PC-9 (cell line): ENCODE measurements around the gene PDE4D. TPM values are rescaled to one million over a fixed set of nuclear protein-coding genes. Genes with fewer than 3 reads are reported as not detected.
A peak's percentile ranks its signal among the peaks of the same experiment; 100 is the strongest.
"Not testable (repeated sequence)": the region's sequence is repeated elsewhere in the genome, so short reads cannot be mapped to it uniquely, and the experiment has no call there.

ENCODE experiments used
- BruUV-seq: library from RNA; stranded (reverse); fragments of 400-500 nt; replicated peaks from 2 replicates; lab custom pipeline; 2021; lab: Mats Ljungman, UMichigan
- CTCF ChIA-PET: fragments of 300-600 bp; sonication (Branson Sonifier 250); formaldehyde crosslinking; loops from one replicate; lab custom pipeline; 2022; ENCODE audit warnings: antibody characterized with exemption; lab: Charles Lee
- POLR2A ChIA-PET: fragments of 300-600 bp; sonication (Branson Sonifier 250); formaldehyde crosslinking; loops from one replicate; lab custom pipeline; 2022; ENCODE audit warnings: antibody characterized with exemption; ENCODE audit not compliant: unreplicated experiment; lab: Charles Lee
- DNase-seq, 2 experiments: peaks; one replicate each; pipeline versions ENCODE4 v3.0.0 to v3.0.0-alpha.2; 2015 to 2022; ENCODE audit warnings: mixed read lengths in 1 of 2
- H2AFZ ChIP-seq: fragments of 200-600 bp; sonication (generic); 2 replicates; pipeline ENCODE4 v1.8.1; 2017; ENCODE audit warnings: antibody characterized with exemption
- H3F3A ChIP-seq: fragments of 200-600 bp; sonication (generic); 2 replicates; pipeline ENCODE4 v1.8.1; 2017; ENCODE audit warnings: antibody characterized with exemption, mild to moderate bottlenecking, low read depth; ENCODE audit not compliant: insufficient read depth
- H3K27ac ChIP-seq: fragments of 200-600 bp; sonication (generic); 2 replicates; pipeline ENCODE4 v1.6.1; 2016; ENCODE audit warnings: mixed run types
- H3K27me3 ChIP-seq: fragments of 200-600 bp; sonication (generic); 2 replicates; pipeline ENCODE4 v1.6.1; 2016; ENCODE audit warnings: low read depth, mixed run types; ENCODE audit not compliant: insufficient read depth
- H3K36me3 ChIP-seq: fragments of 200-600 bp; sonication (generic); 2 replicates; pipeline ENCODE4 v1.6.1; 2016; ENCODE audit warnings: low read depth, mixed run types
- H3K4me1 ChIP-seq: fragments of 200-600 bp; sonication (generic); replicated peaks from 2 replicates; pipeline ENCODE4 v1.6.1; 2016; ENCODE audit warnings: mixed run types; ENCODE audit not compliant: insufficient read depth
- H3K4me2 ChIP-seq: fragments of 200-600 bp; sonication (generic); 2 replicates; pipeline ENCODE4 v1.6.1; 2017; ENCODE audit warnings: mixed run types
- H3K4me3 ChIP-seq: fragments of 200-600 bp; sonication (generic); 2 replicates; pipeline ENCODE4 v1.6.1; 2016; ENCODE audit warnings: mixed run types
- H3K79me2 ChIP-seq: fragments of 200-600 bp; sonication (generic); 2 replicates; pipeline ENCODE4 v1.6.1; 2017; ENCODE audit warnings: low read depth, mixed run types
- H3K9me2 ChIP-seq: fragments of 200-600 bp; sonication (generic); 2 replicates; pipeline ENCODE4 v1.8.1; 2017; ENCODE audit warnings: mild to moderate bottlenecking; ENCODE audit not compliant: insufficient read depth
- H3K9me3 ChIP-seq: fragments of 200-600 bp; sonication (generic); 2 replicates; pipeline ENCODE4 v1.8.1; 2016; ENCODE audit warnings: low read depth; ENCODE audit not compliant: insufficient read depth
- H4K20me1 ChIP-seq: fragments of 200-600 bp; sonication (generic); 2 replicates; pipeline ENCODE4 v1.8.1; 2017; ENCODE audit not compliant: insufficient read depth
- EZH2 ChIP-seq: fragments of 200-600 bp; sonication (generic); IDR thresholded peaks from 2 replicates; pipeline ENCODE4 v1.8.0; 2017; ENCODE audit warnings: antibody characterized with exemption, low read depth
- intact Hi-C: fragments of 100-400 bp; cut with micrococcal nuclease; formaldehyde crosslinking; loops from one replicate; pipeline ENCODE4 v1.10.0; 2022; ENCODE audit not compliant: unreplicated experiment
- total RNA-seq: library from RNA; stranded (reverse); gene quantifications from 2 replicates; pipeline ENCODE4 v1.2.3, GENCODE V29; 2021
- TF ChIP-seq, protein P1 (sequence below): fragments of 200-600 bp; sonication (generic); conservative IDR thresholded peaks from 2 replicates; pipeline ENCODE4 v1.6.1; 2017; ENCODE audit warnings: mixed run types, antibody characterized with exemption, mild to moderate bottlenecking, moderate library complexity

The PDE4D gene
- total RNA-seq, 1 experiment from 2014 or later, result 9.8 TPM

DNA sequence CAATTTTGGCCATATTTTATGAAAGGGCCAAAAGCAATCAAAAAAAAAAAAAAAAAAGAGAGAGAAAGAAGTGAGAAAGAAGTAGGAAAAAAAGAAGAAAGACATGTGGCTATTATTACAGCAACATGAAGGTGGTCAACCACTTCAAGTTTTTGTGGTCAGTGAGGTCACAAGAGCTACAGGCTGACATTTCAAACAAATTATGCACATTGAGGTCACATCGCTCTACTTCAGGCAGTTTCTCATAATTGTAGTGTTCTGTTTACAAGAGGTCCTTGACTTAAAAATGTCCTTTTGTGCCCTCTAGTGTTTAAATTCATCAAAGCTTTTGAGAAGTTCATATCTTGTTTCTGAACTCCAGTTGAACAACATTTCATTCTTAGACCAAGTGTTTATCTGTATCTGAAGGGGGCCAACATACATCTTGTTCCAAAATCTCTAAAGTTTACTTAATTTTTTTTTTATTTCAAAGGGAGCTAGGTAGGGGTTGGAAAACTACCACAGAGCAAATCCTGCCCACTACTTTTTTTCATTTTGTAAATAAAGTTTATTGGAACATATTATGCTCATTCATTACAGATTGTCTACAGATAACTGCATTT, 513.1 kb downstream of the PDE4D start:
- ChIA-PET POLR2A (no interaction called here), CTCF (interaction anchor here (0.6 to 2.3 kb wide), 8 partner anchors 164 to 798 kb away, joined by 3 to 18 read pairs (median 4); no protein-coding TSS in a partner anchor)
- no peaks in the 10 kb centered on the region for H3K79me2 ChIP-seq
- no peaks in the 10 kb centered on the region for H3K27me3 ChIP-seq
- no peaks in the 10 kb centered on the region for H3K36me3 ChIP-seq
- no TSS peak for BruUV-seq
- H3K4me2 ChIP-seq, result 0 out of 2 replicates have a peak overlapping the region, but pooled peaks have one; percentile 20
- H2AFZ ChIP-seq, result no peak overlapping the region
- H3K4me3 ChIP-seq, result no peak overlapping the region
- no peaks in the 10 kb centered on the region for H4K20me1 ChIP-seq
- H3K9me2 ChIP-seq, result no peaks in the 10 kb centered on the region
- intact Hi-C loops, result loop anchor here (1.0 to 5.0 kb wide), 2 partner anchors 192 to 508 kb away; no protein-coding TSS in a partner anchor
- no peak for TF ChIP-seq EZH2
- TF ChIP-seq, protein P1, sequence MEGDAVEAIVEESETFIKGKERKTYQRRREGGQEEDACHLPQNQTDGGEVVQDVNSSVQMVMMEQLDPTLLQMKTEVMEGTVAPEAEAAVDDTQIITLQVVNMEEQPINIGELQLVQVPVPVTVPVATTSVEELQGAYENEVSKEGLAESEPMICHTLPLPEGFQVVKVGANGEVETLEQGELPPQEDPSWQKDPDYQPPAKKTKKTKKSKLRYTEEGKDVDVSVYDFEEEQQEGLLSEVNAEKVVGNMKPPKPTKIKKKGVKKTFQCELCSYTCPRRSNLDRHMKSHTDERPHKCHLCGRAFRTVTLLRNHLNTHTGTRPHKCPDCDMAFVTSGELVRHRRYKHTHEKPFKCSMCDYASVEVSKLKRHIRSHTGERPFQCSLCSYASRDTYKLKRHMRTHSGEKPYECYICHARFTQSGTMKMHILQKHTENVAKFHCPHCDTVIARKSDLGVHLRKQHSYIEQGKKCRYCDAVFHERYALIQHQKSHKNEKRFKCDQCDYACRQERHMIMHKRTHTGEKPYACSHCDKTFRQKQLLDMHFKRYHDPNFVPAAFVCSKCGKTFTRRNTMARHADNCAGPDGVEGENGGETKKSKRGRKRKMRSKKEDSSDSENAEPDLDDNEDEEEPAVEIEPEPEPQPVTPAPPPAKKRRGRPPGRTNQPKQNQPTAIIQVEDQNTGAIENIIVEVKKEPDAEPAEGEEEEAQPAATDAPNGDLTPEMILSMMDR, result peak; percentile 67
- H3K27ac ChIP-seq, result no peak overlapping the region
- no peaks in the 10 kb centered on the region; the same call in 1 of the 2 replicates for H3K9me3 ChIP-seq
- no peaks in the 10 kb centered on the region for H3K4me1 ChIP-seq
- peak; percentile 12 to 68 for DNase-seq
- H3F3A ChIP-seq, result no peaks in the 10 kb centered on the region

DNA sequence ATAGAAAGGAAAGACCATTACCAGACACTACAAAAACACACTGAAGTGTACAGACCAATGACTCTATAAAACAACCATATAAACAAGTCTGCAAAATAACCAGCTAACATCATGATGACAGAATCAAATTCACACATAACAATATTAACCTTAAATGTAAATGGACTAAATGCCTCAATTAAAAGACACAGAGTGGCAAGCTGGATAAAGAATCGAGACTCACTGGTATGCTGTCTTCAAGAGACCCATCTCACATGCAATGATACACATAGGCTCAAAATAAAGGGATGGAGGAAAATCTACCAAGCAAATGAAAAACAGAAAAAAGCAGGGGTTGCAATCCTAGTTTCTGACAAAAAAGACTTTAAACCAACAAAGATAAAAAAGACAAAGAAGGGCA, 519.5 kb downstream of the PDE4D start:
- intact Hi-C loops, H3K27ac ChIP-seq: not testable (repeated sequence)

DNA sequence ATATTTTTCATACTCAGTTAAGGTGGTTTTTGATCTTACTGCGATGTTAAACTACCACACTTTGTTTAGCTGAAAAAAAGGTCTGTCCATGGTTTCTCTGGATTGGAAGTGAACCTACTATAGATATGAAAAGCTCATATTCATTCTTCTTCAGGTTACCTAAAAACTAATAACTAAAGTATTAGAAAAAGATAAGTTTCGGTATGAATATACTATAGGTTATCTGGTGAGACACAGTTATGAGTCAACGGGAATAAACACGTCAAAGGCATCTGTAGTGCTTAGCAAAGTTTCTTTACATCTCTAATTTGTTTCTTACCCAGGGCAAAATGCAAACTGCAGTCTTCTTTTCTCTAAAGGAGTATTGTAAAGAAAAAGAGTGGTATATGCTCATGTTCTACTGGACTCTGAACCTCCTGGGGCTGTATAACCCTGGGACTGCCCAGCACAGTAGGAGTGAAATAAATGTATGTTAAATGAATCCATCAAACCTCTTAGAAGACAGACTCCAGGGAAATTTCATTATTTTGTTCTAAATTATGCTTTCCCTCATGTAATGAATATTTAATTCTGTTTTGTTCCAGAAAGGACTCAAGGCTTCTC, 521.9 kb downstream of the PDE4D start:
- TF ChIP-seq EZH2, result no peak

More for the DNA sequence above, 519.5 kb downstream of the PDE4D start:
- DNase-seq, POLR2A ChIA-PET, H3K36me3 ChIP-seq, H3K4me2 ChIP-seq, H4K20me1 ChIP-seq, H2AFZ ChIP-seq, H3K27me3 ChIP-seq, H3F3A ChIP-seq, H3K79me2 ChIP-seq, H3K9me3 ChIP-seq, H3K9me2 ChIP-seq, H3K4me3 ChIP-seq, BruUV-seq, CTCF ChIA-PET, H3K4me1 ChIP-seq: not testable (repeated sequence)

DNA sequence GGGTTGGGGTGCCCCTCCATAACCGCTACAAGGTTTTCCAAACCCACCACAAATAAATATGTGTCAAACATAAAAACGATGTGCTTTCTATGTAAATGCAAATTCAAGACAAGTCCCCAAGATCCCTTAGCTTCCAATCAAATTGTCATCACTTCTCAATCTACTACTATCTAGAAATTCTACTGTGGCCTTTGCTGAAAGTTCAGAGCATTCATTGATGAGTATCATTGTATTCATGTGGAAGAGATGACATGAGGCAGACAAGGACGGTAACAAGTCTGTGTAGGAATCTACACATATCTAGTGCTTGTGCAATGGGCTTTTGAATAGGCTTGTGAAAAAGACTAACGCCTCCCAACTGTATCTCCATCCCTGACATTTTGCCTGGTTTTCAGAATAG, 524.6 kb downstream of the PDE4D start:
- no peaks in the 10 kb centered on the region for H4K20me1 ChIP-seq
- intact Hi-C loops, result loop anchor here (1.0 to 2.0 kb wide), 2 partner anchors 150 to 181 kb away; no protein-coding TSS in a partner anchor
- no peaks in the 10 kb centered on the region for H3K4me1 ChIP-seq
- ChIA-PET POLR2A (no interaction called here), CTCF (interaction anchor here (0.6 kb wide), 1 partner anchor 312 kb away, joined by 3 read pairs; no protein-coding TSS in a partner anchor)
- H3K9me2 ChIP-seq, result no peaks in the 10 kb centered on the region
- no peak overlapping the region for H3K27ac ChIP-seq
- H2AFZ ChIP-seq, result no peak overlapping the region
- H3K79me2 ChIP-seq, result no peaks in the 10 kb centered on the region
- no peak for TF ChIP-seq EZH2
- TF ChIP-seq, protein P1, result no peak
- no peak overlapping the region for H3K4me3 ChIP-seq
- H3F3A ChIP-seq, result no peaks in the 10 kb centered on the region
- H3K4me2 ChIP-seq, result no peak overlapping the region
- no peaks in the 10 kb centered on the region for H3K36me3 ChIP-seq
- no peaks in the 10 kb centered on the region for H3K9me3 ChIP-seq
- BruUV-seq, result no TSS peak
- DNase-seq, result no peak
- H3K27me3 ChIP-seq, result no peaks in the 10 kb centered on the region

More for the DNA sequence above, 521.9 kb downstream of the PDE4D start:
- no peaks in the 10 kb centered on the region for H3F3A ChIP-seq
- H2AFZ ChIP-seq, result no peak overlapping the region
- H3K9me3 ChIP-seq, result no peaks in the 10 kb centered on the region; the same call in 1 of the 2 replicates
- ChIA-PET POLR2A (no interaction called here), CTCF (no interaction called here)
- no peaks in the 10 kb centered on the region for H3K79me2 ChIP-seq
- no peak overlapping the region for H3K4me2 ChIP-seq
- intact Hi-C loops, result no loop called here
- no peaks in the 10 kb centered on the region for H3K9me2 ChIP-seq
- H3K27me3 ChIP-seq, result no peaks in the 10 kb centered on the region
- no TSS peak for BruUV-seq
- DNase-seq, result no peak
- no peaks in the 10 kb centered on the region for H3K4me1 ChIP-seq
- no peaks in the 10 kb centered on the region for H3K36me3 ChIP-seq
- no peak overlapping the region for H3K27ac ChIP-seq
- H3K4me3 ChIP-seq, result no peak overlapping the region
- H4K20me1 ChIP-seq, result no peaks in the 10 kb centered on the region
